Globus pallidus (tissue), 1 donor: ENCODE measurements around the gene MID1.

Experiments
- DNase-seq: peaks from one replicate; pipeline ENCODE4 v3.0.0-alpha.2; 2015; ENCODE audit warnings: low spot score

Gene MID1

GRCh38 chrX:10529344-10529743 lies 91.0 kb downstream of the MID1 start:
- DNase-seq, result no peak

- no peak for DNase-seq
These were observed 93.9 kb downstream of the MID1 start for GRCh38 chrX:10526451-10526850.

GRCh38 chrX:10525381-10526120 lies 94.8 kb downstream of the MID1 start:
- no peak for DNase-seq

GRCh38 chrX:10524578-10524977 lies 95.8 kb downstream of the MID1 start:
- DNase-seq, result no peak

- DNase-seq, result no peak
These were observed 100.6 kb downstream of the MID1 start for GRCh38 chrX:10519761-10520160.

GRCh38 chrX:10519278-10519677 lies 101.1 kb downstream of the MID1 start:
- no peak for DNase-seq

GRCh38 chrX:10518073-10518472 lies 102.3 kb downstream of the MID1 start:
- DNase-seq, result no peak

GRCh38 chrX:10516781-10517322 lies 103.5 kb downstream of the MID1 start:
- DNase-seq, result no peak

GRCh38 chrX:10514891-10515290 lies 105.5 kb downstream of the MID1 start:
- DNase-seq, result no peak

GRCh38 chrX:10513974-10514373 lies 106.4 kb downstream of the MID1 start:
- DNase-seq, result no peak

GRCh38 chrX:10512741-10513140 lies 107.6 kb downstream of the MID1 start:
- no peak for DNase-seq

GRCh38 chrX:10512258-10512657 lies 108.1 kb downstream of the MID1 start:
- DNase-seq, result no peak

GRCh38 chrX:10509397-10509796 lies 111.0 kb downstream of the MID1 start:
- no peak for DNase-seq

GRCh38 chrX:10508891-10509290 lies 111.5 kb downstream of the MID1 start:
- no peak for DNase-seq

- DNase-seq, result no peak
These were observed 112.5 kb downstream of the MID1 start for GRCh38 chrX:10507876-10508275.

- DNase-seq, result no peak
These were observed 113.2 kb downstream of the MID1 start for GRCh38 chrX:10507181-10507580.

- DNase-seq, result no peak
These were observed 113.6 kb downstream of the MID1 start for GRCh38 chrX:10506781-10507180.

- DNase-seq, result no peak
These were observed 114.7 kb downstream of the MID1 start for GRCh38 chrX:10505726-10506125.

- no peak for DNase-seq
These were observed 117.4 kb downstream of the MID1 start for GRCh38 chrX:10502961-10503360.

GRCh38 chrX:10501611-10502010 lies 118.8 kb downstream of the MID1 start:
- no peak for DNase-seq

- DNase-seq, result no peak
These were observed 123.9 kb downstream of the MID1 start for GRCh38 chrX:10496345-10496965.

- no peak for DNase-seq
These were observed 124.7 kb downstream of the MID1 start for GRCh38 chrX:10495677-10496076.

- DNase-seq, result no peak
These were observed 128.1 kb downstream of the MID1 start for GRCh38 chrX:10492250-10492649.

- no peak for DNase-seq
These were observed 134.0 kb downstream of the MID1 start for GRCh38 chrX:10486373-10486772.
